ENCODE data around the gene METTL9. TPM values are rescaled to one million over a fixed set of nuclear protein-coding genes. Genes with fewer than 3 reads are reported as not detected.

Gene METTL9
- total and polyA plus RNA-seq, 2 of the 13 experiments (the other 11 are each of a cell fraction or from before 2014, with no cell fraction given) = 123 to 204 TPM

DNA sequence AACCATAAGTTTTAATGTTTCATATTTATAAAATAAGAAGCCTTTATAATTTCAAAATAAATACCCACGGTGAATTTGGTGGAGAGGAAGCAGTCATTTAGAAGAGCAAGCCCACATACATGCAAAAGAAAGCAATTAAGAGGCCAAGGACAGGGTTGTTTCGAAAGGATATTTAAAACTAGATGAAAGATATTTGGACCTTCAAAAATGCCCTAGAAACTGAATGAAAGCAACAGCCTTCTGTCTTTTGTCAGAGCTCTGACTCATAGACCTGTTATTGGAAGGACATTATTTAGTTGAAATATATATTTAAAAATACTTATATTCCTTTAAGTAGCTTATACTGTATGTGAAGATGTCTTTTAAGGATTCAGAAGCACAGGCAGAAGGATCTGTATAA is 8.6 kb upstream of the METTL9 start:
- POLR2A ChIA-PET = no interaction called here
- Histone ChIP-seq H3K79me2 (ENCODE audit: insufficient read depth, low read length) (no peaks in the 10 kb centered on the region), H3K4me1 (ENCODE audit: insufficient read depth, low read length) (no peaks in the 10 kb centered on the region; the same call in 1 of the 2 replicates), H3K36me3 (replicated peaks in 1 of 2; ENCODE audit: control insufficient read depth in 1 of 2, insufficient read depth in 2 of 2, low read length in 2 of 2) (no peaks in the 10 kb centered on the region), H3K9ac (ENCODE audit: insufficient read depth, low read depth, low read length) (no peak overlapping the region), H3K9me3 (ENCODE audit: low read length) (no peaks in the 10 kb centered on the region), H2AFZ (ENCODE audit: low read length) (no peak overlapping the region), H3K4me2 (ENCODE audit: low read depth, low read length) (no peak overlapping the region), H3K27me3 (ENCODE audit: control insufficient read depth in 1 of 2, insufficient read depth in 2 of 2, low read length in 2 of 2) (peaks cover 0 to 20% of the 10 kb centered on the region in 2 experiments; a peak in 2 of 5 replicates), H3K27ac (ENCODE audit: extremely low read length, insufficient read depth, low read length) (no peak overlapping the region), H3K4me3 (replicated peaks in 1 of 3; ENCODE audit: insufficient read depth in 1 of 3, low read depth in 2 of 3, low read length in 3 of 3) (no peak overlapping the region), H4K20me1 (ENCODE audit: insufficient read depth, low read length) (no peaks in the 10 kb centered on the region)
- TF ChIP-seq ZBTB20 (CRISPR knock-in tag; IDR thresholded peaks at IDR 0.05; ENCODE audit: borderline replicate concordance, low read depth) = no peak
- TF ChIP-seq, protein P1, sequence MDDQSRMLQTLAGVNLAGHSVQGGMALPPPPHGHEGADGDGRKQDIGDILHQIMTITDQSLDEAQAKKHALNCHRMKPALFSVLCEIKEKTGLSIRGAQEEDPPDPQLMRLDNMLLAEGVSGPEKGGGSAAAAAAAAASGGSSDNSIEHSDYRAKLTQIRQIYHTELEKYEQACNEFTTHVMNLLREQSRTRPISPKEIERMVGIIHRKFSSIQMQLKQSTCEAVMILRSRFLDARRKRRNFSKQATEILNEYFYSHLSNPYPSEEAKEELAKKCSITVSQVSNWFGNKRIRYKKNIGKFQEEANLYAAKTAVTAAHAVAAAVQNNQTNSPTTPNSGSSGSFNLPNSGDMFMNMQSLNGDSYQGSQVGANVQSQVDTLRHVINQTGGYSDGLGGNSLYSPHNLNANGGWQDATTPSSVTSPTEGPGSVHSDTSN (CRISPR knock-in tag; IDR thresholded peaks at IDR 0.05; ENCODE audit: borderline replicate concordance) = no peak
- no peak for TF ChIP-seq MLLT10 (CRISPR knock-in tag; IDR thresholded peaks at IDR 0.05)
- no peak for TF ChIP-seq NFKB2 (CRISPR knock-in tag; IDR thresholded peaks at IDR 0.05; ENCODE audit: borderline replicate concordance)
- TF ChIP-seq, protein P2, sequence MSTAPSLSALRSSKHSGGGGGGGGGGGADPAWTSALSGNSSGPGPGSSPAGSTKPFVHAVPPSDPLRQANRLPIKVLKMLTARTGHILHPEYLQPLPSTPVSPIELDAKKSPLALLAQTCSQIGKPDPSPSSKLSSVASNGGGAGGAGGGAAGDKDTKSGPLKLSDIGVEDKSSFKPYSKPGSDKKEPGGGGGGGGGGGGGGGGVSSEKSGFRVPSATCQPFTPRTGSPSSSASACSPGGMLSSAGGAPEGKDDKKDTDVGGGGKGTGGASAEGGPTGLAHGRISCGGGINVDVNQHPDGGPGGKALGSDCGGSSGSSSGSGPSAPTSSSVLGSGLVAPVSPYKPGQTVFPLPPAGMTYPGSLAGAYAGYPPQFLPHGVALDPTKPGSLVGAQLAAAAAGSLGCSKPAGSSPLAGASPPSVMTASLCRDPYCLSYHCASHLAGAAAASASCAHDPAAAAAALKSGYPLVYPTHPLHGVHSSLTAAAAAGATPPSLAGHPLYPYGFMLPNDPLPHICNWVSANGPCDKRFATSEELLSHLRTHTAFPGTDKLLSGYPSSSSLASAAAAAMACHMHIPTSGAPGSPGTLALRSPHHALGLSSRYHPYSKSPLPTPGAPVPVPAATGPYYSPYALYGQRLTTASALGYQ (CRISPR knock-in tag; IDR thresholded peaks at IDR 0.05) = no peak
- no peak for TF ChIP-seq PITX1 (CRISPR knock-in tag; IDR thresholded peaks at IDR 0.05)
- TF ChIP-seq RORA (CRISPR knock-in tag; IDR thresholded peaks at IDR 0.05) = no peak
- TF ChIP-seq, protein P3, sequence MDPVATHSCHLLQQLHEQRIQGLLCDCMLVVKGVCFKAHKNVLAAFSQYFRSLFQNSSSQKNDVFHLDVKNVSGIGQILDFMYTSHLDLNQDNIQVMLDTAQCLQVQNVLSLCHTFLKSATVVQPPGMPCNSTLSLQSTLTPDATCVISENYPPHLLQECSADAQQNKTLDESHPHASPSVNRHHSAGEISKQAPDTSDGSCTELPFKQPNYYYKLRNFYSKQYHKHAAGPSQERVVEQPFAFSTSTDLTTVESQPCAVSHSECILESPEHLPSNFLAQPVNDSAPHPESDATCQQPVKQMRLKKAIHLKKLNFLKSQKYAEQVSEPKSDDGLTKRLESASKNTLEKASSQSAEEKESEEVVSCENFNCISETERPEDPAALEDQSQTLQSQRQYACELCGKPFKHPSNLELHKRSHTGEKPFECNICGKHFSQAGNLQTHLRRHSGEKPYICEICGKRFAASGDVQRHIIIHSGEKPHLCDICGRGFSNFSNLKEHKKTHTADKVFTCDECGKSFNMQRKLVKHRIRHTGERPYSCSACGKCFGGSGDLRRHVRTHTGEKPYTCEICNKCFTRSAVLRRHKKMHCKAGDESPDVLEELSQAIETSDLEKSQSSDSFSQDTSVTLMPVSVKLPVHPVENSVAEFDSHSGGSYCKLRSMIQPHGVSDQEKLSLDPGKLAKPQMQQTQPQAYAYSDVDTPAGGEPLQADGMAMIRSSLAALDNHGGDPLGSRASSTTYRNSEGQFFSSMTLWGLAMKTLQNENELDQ (CRISPR knock-in tag; IDR thresholded peaks at IDR 0.05; ENCODE audit: borderline replicate concordance) = no peak
- WGBS (ENCODE audit: low lambda C conversion rate) = 38% methylated on average over 2 of the region's 2 CpGs
- CTCF ChIA-PET (ENCODE audit: low intra/inter-chr PET ratio, low total read pairs) = no interaction called here
- in situ Hi-C loops (cut with HindIII; ENCODE audit: extremely low pct_ligation_motif_present, low pct_unique_long_range_greater_than_20kb) = no loop called here
- no TSS peak for BruUV-seq (replicated peaks)
- intact Hi-C loops (cut with micrococcal nuclease; ENCODE audit: unreplicated experiment) = no loop called here
- DNase-seq (ENCODE audit: low spot score) (no peak), FAIRE-seq (no peak), ATAC-seq (no peak)

Data from HepG2 (cell line).